K562 (cell line): Measurements from ENCODE around the gene SEMA3C.

Experiments used
- POLR2A ChIP-seq: fragments of 450-650 bp; conservative IDR thresholded peaks from 2 replicates; pipeline ENCODE4 v1.6.1; 2016
- POLR2AphosphoS5 ChIP-seq: IDR thresholded peaks from 2 replicates; pipeline ENCODE4 v1.6.1; 2011; ENCODE audit warnings: mild to moderate bottlenecking, low read depth, low read length, moderate library complexity; ENCODE audit not compliant: control insufficient read depth, insufficient read depth
- SMAD3 ChIP-seq: fragments of 450-650 bp; formaldehyde crosslinking; conservative IDR thresholded peaks from 2 replicates; pipeline ENCODE4 v1.4.0; 2020; ENCODE audit warnings: mild to moderate bottlenecking
- SP1 ChIP-seq: sonication (generic); formaldehyde crosslinking; IDR thresholded peaks from 2 replicates; pipeline ENCODE4 v1.8.1; 2022; ENCODE audit warnings: mild to moderate bottlenecking, missing genetic modification reagents
- TF ChIP-seq, protein P1 (sequence below), 2 experiments: fragments of 450-650 bp in 1 of 2; sonication (generic) in 1 of 2; formaldehyde crosslinking in 1 of 2; IDR thresholded peaks in 1 of 2; conservative IDR thresholded peaks in 1 of 2; 2 replicates each; pipeline versions ENCODE4 v1.6.1 to v1.8.1; 2016 to 2023; ENCODE audit warnings: mild to moderate bottlenecking in 2 of 2, moderate library complexity in 2 of 2, inconsistent platforms in 1 of 2, missing genetic modification reagents in 1 of 2
- TF ChIP-seq, protein P2 (sequence below): IDR thresholded peaks from 2 replicates; pipeline ENCODE4 v1.6.1; 2011; ENCODE audit warnings: borderline replicate concordance, low read depth, mild to moderate bottlenecking, moderate library complexity, low read length; ENCODE audit not compliant: insufficient read depth, poor library complexity, severe bottlenecking

DNA sequence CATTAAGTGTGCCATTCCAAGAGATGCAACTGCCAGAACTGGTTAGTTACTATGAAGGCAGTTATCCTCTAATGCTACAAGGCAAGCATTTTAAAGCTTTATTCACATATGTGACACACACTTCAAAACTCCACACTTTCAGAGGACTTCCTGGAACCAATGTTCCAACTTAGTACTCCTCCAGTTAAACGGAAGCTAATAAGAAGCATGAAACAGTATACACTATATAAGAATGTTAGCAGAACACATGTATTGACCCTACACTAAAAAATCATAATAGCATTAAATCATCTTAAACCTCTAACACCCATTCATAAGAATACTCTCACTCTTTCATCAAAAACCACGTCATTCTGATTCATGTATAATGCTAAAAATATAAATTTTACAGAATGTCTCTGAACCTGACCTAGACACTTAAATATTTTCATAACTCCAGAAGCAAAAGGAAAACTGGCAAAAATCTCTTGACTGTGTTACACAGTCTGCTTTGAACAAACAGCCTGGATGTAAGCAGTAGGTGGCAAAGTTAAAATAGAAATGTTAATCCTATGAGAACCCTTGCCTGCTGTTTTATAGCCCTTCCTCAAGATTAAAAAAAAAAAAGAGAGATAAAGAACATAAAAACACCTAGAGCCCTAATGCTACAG, 135.0 kb downstream of the SEMA3C start:
- TF ChIP-seq, protein P1, sequence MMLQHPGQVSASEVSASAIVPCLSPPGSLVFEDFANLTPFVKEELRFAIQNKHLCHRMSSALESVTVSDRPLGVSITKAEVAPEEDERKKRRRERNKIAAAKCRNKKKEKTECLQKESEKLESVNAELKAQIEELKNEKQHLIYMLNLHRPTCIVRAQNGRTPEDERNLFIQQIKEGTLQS (IDR thresholded peaks at IDR 0.05): no peak
- TF ChIP-seq, protein P1 (CRISPR knock-in tag; conservative IDR thresholded peaks at IDR 0.05): no peak
- no peak for TF ChIP-seq POLR2AphosphoS5
- no peak for TF ChIP-seq SP1
- TF ChIP-seq, protein P2, sequence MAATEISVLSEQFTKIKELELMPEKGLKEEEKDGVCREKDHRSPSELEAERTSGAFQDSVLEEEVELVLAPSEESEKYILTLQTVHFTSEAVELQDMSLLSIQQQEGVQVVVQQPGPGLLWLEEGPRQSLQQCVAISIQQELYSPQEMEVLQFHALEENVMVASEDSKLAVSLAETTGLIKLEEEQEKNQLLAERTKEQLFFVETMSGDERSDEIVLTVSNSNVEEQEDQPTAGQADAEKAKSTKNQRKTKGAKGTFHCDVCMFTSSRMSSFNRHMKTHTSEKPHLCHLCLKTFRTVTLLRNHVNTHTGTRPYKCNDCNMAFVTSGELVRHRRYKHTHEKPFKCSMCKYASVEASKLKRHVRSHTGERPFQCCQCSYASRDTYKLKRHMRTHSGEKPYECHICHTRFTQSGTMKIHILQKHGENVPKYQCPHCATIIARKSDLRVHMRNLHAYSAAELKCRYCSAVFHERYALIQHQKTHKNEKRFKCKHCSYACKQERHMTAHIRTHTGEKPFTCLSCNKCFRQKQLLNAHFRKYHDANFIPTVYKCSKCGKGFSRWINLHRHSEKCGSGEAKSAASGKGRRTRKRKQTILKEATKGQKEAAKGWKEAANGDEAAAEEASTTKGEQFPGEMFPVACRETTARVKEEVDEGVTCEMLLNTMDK: no peak
- no peak for TF ChIP-seq POLR2A
- no peak for TF ChIP-seq SMAD3 (CRISPR knock-in tag)
